IgD-negative memory B cell (primary cell): ENCODE data around the gene LRRC1. TPM values are rescaled to one million over a fixed set of nuclear protein-coding genes. Genes with fewer than 3 reads are reported as not detected.
A peak's percentile ranks its signal among the peaks of the same experiment; 100 is the strongest.

Experiments
- H3K27ac Mint-ChIP-seq, 3 donors: one replicate each; pipeline ENCODE4 v1.8.0; 2020 to 2022; ENCODE audit warnings: mild to moderate bottlenecking in 3 of 3, mixed read lengths in 3 of 3, moderate library complexity in 1 of 3
- H3K27me3 Mint-ChIP-seq: one replicate; pipeline ENCODE4 v1.8.0; 2021; ENCODE audit warnings: mixed read lengths
- H3K36me3 Mint-ChIP-seq: one replicate; pipeline ENCODE4 v1.8.0; 2020; ENCODE audit warnings: mild to moderate bottlenecking, mixed read lengths
- H3K4me1 Mint-ChIP-seq, 3 donors: one replicate each; pipeline ENCODE4 v1.8.0; 2020 to 2022; ENCODE audit warnings: mixed read lengths in 3 of 3, mild to moderate bottlenecking in 1 of 3
- H3K4me3 Mint-ChIP-seq, 4 donors: one replicate each; pipeline ENCODE4 v1.8.0; 2020 to 2022; ENCODE audit warnings: mild to moderate bottlenecking in 4 of 4, mixed read lengths in 4 of 4, moderate library complexity in 3 of 4
- H3K9me3 Mint-ChIP-seq, 3 donors: one replicate each; pipeline ENCODE4 v1.8.0; 2020 to 2021; ENCODE audit warnings: mixed read lengths in 3 of 3, mild to moderate bottlenecking in 1 of 3
- polyA plus RNA-seq: library from polyadenylated mRNA; unstranded; fragments of 300-500 nt; fragmentation: Illumina TruSeq; gene quantifications from one replicate; pipeline ENCODE4 v1.2.3, GENCODE V29; 2021

The LRRC1 gene
- polyA plus RNA-seq, 1 donor from 2014 or later, result 5.0 TPM

DNA sequence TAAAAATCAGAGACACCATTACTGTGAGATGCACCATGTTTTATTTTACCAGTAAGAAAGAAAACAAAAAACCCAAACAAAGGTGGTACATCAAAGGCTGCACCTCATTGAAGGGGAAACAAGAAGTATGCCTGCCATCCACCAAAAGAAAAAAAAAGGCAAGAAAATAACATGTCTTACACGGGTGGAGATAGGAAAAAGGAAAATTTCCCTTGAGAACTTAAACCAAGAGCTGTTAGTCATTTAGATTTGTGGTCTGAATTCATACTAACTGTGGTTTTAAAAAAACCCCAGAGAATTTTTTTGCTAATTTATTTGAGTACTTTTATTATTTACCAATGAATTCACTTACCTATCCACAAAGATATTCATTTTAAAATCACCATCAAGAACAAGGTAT is 144.0 kb downstream of the LRRC1 start:
- Mint-ChIP-seq H3K4me3 (no peak overlapping the region), H3K4me1 (peaks cover 0 to 2% (median 0%) of the 10 kb centered on the region in 3 donors), H3K27ac (no peak overlapping the region), H3K9me3 (no peaks in the 10 kb centered on the region), H3K36me3 (no peaks in the 10 kb centered on the region), H3K27me3 (peaks cover 7% of the 10 kb centered on the region)

DNA sequence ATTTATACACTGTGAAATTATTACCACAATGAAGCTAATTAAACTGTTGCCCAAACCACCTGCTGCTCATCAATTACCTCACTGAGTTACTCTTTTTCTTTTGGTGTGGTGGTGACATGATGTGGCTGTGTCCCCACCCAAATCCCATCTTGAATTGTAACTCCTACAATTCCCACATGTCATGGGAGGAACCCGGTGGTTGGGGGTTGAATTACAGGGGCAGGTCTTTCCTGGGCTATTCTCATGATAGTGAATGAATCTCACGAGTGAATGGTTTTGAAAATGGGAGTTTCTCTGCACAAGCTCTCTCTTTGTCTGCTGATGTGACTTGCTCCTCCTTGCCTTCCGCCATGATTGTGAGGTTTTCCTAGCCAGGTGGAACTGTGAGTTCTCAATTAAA is 145.0 kb downstream of the LRRC1 start:
- peaks cover 7% of the 10 kb centered on the region for H3K27me3 Mint-ChIP-seq
- no peaks in the 10 kb centered on the region for H3K9me3 Mint-ChIP-seq
- peaks cover 0 to 2% (median 0%) of the 10 kb centered on the region in 3 donors for H3K4me1 Mint-ChIP-seq
- no peak overlapping the region for H3K4me3 Mint-ChIP-seq
- no peak overlapping the region for H3K27ac Mint-ChIP-seq
- no peaks in the 10 kb centered on the region for H3K36me3 Mint-ChIP-seq

DNA sequence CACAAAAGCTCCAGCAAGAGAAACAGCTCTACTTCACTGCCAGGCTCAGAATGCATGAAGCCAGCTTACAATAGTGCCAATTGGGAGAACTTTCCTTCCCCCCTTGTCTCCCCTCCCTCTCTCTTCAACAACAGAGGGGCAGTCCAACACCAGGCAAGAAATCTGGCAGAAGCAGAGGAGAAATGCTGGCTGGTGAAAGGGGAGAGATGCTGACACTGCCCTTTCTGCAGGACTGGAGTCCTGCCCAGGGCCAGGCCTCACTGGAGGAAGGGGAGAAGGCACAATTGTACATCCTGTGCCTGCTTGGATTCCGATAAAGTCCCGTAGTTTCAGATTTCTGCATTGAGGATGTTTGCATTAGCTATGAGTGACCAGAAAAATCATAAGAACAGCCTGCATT is 148.6 kb downstream of the LRRC1 start:
- Mint-ChIP-seq H3K4me1 (no peaks in the 10 kb centered on the region), H3K9me3 (peaks cover 0 to 4% (median 3%) of the 10 kb centered on the region in 3 donors), H3K27ac (no peak overlapping the region), H3K36me3 (no peaks in the 10 kb centered on the region), H3K4me3 (no peak overlapping the region), H3K27me3 (peaks cover 13% of the 10 kb centered on the region)

DNA sequence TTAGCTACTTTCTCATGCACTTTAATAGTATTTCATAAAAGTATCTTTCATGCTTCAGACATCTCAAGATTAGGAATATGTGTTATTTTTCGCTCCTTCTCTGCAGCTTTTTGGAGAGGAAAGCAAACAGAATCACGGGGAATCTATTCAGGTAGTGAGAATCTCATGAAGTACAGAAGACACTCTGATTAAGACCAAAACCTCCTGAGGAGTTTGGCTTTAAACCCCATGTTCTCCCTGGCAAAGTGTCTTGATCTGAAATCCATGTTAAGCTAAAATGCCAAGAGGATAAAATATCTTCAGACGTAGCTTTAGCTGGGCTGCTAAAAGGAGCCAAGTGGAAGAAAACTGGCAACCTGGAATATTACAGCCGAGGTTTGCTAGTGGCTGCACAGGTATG is 149.3 kb downstream of the LRRC1 start:
- H3K4me1 Mint-ChIP-seq, result no peaks in the 10 kb centered on the region

DNA sequence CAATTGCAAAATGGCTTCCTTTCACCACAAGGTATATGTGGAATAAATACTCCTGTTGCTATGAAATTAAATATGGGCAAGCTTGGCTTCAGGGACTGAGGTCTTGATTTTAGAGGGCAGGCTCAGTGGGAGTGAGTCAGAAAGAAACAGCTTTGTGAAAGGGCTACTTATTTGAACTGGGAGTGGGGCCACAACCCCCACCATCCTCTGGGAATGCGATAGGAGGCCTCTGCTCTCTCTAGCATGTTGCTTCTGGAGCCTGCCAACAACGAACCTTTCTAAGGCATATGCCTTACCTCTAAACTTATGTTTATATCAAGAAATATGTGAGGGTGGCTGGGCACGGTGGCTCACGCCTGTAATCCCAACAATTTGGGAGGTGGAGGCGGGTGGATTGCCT is 149.7 kb downstream of the LRRC1 start:
- peaks cover 13% of the 10 kb centered on the region for H3K27me3 Mint-ChIP-seq
- H3K4me3 Mint-ChIP-seq, result no peak overlapping the region
- no peak overlapping the region for H3K27ac Mint-ChIP-seq
- no peaks in the 10 kb centered on the region for H3K4me1 Mint-ChIP-seq
- no peaks in the 10 kb centered on the region for H3K36me3 Mint-ChIP-seq
- H3K9me3 Mint-ChIP-seq, result peaks cover 2 to 6% (median 4%) of the 10 kb centered on the region in 3 donors

More for the DNA sequence above, 149.3 kb downstream of the LRRC1 start:
- Mint-ChIP-seq H3K4me3 (no peak overlapping the region), H3K27ac (no peak overlapping the region), H3K27me3 (peaks cover 13% of the 10 kb centered on the region), H3K36me3 (no peaks in the 10 kb centered on the region), H3K9me3 (peaks cover 2 to 6% (median 4%) of the 10 kb centered on the region in 3 donors)

DNA sequence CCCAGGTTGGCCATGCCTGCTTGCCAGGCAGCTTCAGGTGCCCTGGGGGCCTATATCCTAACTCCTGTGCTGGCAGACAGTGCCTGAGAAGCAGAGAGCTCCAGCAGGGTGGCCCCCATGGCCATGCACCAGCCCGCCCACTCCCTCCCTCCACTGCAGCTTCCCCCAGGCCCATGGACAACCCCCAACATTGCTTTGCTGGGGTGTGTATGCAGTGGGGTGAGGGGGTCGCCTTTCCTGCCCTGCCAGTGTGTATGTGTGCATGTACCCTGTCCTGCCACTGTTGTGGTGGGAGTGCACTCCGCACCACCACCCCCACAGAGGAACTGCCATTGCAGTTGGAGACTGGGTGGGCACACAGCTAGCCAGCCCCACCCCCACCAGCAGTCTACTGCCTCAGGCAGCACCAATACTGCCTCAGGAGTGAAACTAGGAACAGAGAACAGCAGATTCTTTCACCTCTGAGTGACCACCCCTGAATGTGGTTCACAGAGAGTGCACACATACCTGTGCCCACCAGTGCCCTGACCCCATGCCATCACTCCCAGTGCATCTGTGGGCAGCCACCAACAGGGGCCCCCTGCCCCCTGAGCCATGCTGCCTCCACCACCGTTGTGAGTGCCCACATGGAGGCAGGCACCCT is 151.1 kb downstream of the LRRC1 start:
- peaks cover 2 to 9% (median 6%) of the 10 kb centered on the region in 3 donors for H3K9me3 Mint-ChIP-seq
- no peak overlapping the region for H3K4me3 Mint-ChIP-seq
- no peaks in the 10 kb centered on the region for H3K4me1 Mint-ChIP-seq
- peaks cover 13% of the 10 kb centered on the region for H3K27me3 Mint-ChIP-seq
- H3K36me3 Mint-ChIP-seq, result no peaks in the 10 kb centered on the region
- no peak overlapping the region for H3K27ac Mint-ChIP-seq

DNA sequence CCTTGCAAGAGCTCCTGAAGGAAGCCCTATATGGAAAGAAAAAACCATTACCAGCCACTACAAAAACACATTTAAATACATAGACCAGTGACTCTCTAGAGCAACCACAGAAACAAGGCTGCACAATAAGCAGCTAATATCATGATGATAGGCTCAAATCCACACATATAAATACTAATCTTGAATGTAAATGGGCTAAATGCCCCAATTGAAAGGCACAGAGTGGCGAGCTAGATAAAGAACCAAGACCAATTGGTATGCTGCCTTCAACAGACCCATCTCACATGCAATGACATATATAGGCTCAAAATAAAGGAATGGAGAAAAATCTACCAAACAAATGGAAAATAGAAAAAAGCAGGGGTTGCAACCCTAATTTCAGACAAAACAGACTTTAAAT is 153.0 kb downstream of the LRRC1 start:
- H3K9me3 Mint-ChIP-seq, result peaks cover 5 to 11% (median 6%) of the 10 kb centered on the region in 3 donors
- H3K36me3 Mint-ChIP-seq, result no peaks in the 10 kb centered on the region
- H3K4me3 Mint-ChIP-seq, result no peak overlapping the region
- H3K27me3 Mint-ChIP-seq, result peaks cover 11% of the 10 kb centered on the region
- no peaks in the 10 kb centered on the region for H3K4me1 Mint-ChIP-seq
- no peak overlapping the region for H3K27ac Mint-ChIP-seq

DNA sequence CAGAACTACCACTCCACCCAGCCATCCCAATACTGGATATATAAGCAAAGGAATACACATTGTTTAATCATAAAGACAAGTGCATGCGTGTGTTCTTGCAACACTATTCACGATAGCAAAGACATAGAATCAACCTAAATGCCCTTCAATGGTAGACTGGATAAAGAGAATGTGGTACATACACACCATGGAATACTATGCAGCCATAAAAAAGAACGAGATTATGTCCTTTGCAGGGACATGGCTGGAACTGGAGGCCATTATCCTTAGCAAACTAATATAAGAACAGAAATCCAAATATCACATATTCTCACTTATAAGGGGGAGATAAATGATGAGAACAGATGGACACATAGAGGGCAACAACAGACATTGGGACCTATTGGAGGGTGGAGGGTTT is 156.6 kb downstream of the LRRC1 start:
- peaks cover 5 to 11% (median 6%) of the 10 kb centered on the region in 3 donors for H3K9me3 Mint-ChIP-seq
- H3K36me3 Mint-ChIP-seq, result no peaks in the 10 kb centered on the region
- H3K4me3 Mint-ChIP-seq, result no peak overlapping the region
- H3K4me1 Mint-ChIP-seq, result no peaks in the 10 kb centered on the region
- H3K27ac Mint-ChIP-seq, result no peak overlapping the region
- peaks cover 5% of the 10 kb centered on the region for H3K27me3 Mint-ChIP-seq

DNA sequence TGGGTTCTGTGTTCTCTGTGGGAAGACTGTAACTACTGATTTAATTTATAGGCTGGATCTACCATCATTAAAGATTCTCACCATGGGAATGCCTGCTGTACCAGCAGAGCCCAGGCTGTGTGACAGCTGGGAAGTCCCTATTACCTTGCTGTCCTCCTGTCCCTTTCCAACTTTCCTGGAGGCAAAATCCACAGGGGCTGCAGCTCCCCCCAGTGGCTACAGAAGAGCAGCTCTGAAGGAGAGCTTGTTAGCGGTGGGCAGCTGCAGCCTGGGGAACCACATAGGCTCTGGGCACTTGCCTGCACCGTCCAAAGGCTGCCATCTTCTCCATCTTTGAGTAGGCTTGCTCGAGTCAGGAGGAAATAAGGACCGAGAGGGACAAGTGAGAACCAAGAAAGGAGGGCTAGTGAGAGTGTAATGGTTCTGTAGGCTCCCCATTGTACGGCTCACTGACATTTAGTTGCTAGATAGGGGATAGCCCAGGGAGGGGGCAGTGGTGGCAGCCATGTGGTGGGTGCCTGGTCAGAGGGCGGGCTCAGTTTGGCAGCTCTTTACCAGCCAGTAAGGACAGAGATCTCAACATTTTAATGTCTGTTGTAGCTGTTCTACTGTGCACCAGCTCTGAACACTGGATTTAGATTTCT is 161.4 kb downstream of the LRRC1 start:
- Mint-ChIP-seq H3K27ac (no peak overlapping the region), H3K27me3 (no peaks in the 10 kb centered on the region), H3K9me3 (peaks cover 0 to 3% (median 0%) of the 10 kb centered on the region in 3 donors), H3K4me3 (peak overlapping the region in 1 of 4 donors; percentile 14), H3K36me3 (peaks cover 1% of the 10 kb centered on the region), H3K4me1 (no peaks in the 10 kb centered on the region)

DNA sequence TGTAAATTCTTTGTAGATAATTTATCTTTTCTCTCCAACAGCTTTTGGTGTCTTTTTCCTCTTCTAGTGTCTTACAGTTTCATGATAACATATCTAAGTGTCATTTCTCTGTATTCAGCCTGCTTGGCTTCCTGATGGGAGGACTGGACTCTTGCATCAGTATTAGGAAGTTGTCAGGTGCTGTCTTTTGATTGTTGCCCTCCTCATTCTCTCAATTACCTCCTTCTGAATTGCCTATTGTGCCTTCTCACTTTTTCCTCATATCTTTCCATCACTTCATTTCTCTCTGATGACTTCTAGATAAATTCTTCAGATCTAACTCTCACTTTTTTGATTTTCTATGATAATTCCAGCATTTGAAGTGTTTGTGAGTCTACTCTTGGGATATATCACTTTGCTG is 162.0 kb downstream of the LRRC1 start:
- H3K9me3 Mint-ChIP-seq, result peaks cover 0 to 3% (median 0%) of the 10 kb centered on the region in 3 donors
- peaks cover 1% of the 10 kb centered on the region for H3K36me3 Mint-ChIP-seq
- H3K4me3 Mint-ChIP-seq, result no peak overlapping the region
- no peaks in the 10 kb centered on the region for H3K27me3 Mint-ChIP-seq
- H3K27ac Mint-ChIP-seq, result no peak overlapping the region
- no peaks in the 10 kb centered on the region for H3K4me1 Mint-ChIP-seq

DNA sequence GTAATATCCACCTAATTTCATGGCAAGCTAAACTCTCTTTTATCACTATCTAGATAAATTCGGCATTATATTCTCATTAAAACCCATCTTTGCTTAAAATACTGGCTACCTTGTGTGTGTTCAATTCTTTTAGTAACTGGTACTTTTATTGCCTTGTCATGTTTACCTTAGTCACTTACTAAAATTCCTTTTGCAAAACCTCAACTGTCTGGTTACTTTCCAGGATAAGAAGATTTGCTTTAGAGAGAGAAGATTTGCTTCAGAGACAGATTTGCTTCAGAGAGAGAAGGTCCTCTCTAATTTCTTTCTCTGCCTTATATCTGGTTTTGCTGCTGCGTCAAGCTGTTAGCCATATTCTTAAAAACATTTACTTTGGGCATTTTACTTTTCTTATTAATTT is 164.9 kb downstream of the LRRC1 start:
- H3K9me3 Mint-ChIP-seq, result no peaks in the 10 kb centered on the region

DNA sequence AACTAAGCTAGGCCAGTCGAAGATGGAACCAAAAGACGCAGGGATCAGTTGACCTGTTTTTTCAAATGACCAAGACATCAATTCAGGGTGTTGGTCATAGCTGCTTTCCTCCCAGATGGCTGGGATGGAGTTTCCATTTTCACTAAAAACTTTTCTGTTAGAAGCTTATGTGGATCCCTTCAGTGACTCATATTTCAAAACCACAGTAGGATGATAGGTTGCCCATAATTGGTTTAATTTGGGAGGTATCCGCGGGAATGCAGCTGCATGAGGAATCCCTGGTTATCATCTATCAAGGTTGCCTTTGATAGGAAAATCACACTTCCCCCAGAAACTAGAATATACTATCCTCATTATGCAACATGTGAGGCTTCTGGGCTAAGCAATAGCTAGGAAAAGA is 165.5 kb downstream of the LRRC1 start:
- peaks cover 0 to 4% (median 0%) of the 10 kb centered on the region in 3 donors for H3K9me3 Mint-ChIP-seq
- H3K4me1 Mint-ChIP-seq, result peaks cover 0 to 1% (median 0%) of the 10 kb centered on the region in 3 donors
- no peaks in the 10 kb centered on the region for H3K27me3 Mint-ChIP-seq

More for the DNA sequence above, 164.9 kb downstream of the LRRC1 start:
- Mint-ChIP-seq H3K4me3 (no peak overlapping the region), H3K27ac (no peak overlapping the region), H3K36me3 (peaks cover 1% of the 10 kb centered on the region), H3K27me3 (no peaks in the 10 kb centered on the region), H3K4me1 (no peaks in the 10 kb centered on the region)

DNA sequence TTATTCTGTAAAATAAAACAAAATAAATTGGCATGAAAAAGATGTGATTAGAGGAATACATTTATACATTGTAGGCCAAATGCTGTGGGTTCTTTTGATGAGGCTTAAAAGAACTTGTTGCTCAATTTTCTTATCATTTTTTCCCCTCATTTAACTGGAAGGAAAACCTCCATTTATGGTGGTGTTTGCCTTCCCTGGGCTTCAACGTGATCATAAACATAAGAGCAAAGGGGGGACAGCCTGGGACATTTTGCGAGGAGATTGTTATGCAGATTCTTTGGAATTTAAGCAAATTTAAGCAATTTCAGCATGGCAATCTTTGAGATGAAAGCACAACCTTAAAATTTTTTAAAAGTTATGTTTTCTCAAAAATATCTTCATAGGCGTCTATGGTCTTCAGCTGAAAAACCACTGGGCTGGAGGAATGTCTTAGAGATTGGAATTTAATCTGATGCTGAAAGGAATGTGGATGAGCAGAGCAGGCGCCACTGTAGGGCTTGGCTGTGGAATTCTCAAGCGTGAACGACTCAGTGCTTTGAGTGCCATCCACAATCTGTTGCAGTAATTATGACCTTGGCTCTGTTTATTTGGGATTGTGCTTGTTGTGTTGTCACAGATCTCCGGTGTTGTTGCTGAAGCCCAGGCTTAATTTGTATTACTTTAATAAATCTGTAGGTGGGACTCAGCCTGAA is 167.0 kb downstream of the LRRC1 start:
- H3K9me3 Mint-ChIP-seq, result peaks cover 2 to 7% (median 2%) of the 10 kb centered on the region in 3 donors
- peaks cover 0 to 1% (median 0%) of the 10 kb centered on the region in 3 donors for H3K4me1 Mint-ChIP-seq
- H3K27me3 Mint-ChIP-seq, result no peaks in the 10 kb centered on the region
- H3K4me3 Mint-ChIP-seq, result no peak overlapping the region
- no peak overlapping the region for H3K27ac Mint-ChIP-seq
- peaks cover 1% of the 10 kb centered on the region for H3K36me3 Mint-ChIP-seq

More for the DNA sequence above, 165.5 kb downstream of the LRRC1 start:
- H3K4me3 Mint-ChIP-seq, result no peak overlapping the region
- H3K36me3 Mint-ChIP-seq, result peaks cover 1% of the 10 kb centered on the region
- H3K27ac Mint-ChIP-seq, result no peak overlapping the region

DNA sequence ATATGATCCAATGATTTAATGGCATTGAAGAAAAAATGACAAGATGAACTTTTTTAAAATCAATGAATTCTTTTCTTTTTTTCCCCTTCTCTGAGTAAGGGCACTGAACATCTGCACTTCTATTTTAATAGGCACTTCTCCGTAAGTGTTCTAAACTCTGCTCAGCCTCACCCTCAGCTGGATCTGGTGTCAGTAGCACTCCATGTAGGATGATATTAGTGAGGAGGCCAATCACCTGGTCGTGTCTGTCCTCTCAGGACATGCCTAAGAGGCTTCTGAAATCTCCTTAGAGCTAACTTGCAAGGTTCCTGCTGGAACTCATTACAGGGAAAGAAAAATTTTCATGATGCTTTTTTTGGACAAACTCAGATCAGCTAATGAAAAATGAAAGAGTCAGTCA is 167.8 kb downstream of the LRRC1 start:
- peaks cover 2 to 7% (median 2%) of the 10 kb centered on the region in 3 donors for H3K9me3 Mint-ChIP-seq
- peaks cover 0 to 1% (median 0%) of the 10 kb centered on the region in 3 donors for H3K4me1 Mint-ChIP-seq
- no peak overlapping the region for H3K4me3 Mint-ChIP-seq
- H3K27ac Mint-ChIP-seq, result no peak overlapping the region
- H3K36me3 Mint-ChIP-seq, result no peaks in the 10 kb centered on the region
- no peaks in the 10 kb centered on the region for H3K27me3 Mint-ChIP-seq

DNA sequence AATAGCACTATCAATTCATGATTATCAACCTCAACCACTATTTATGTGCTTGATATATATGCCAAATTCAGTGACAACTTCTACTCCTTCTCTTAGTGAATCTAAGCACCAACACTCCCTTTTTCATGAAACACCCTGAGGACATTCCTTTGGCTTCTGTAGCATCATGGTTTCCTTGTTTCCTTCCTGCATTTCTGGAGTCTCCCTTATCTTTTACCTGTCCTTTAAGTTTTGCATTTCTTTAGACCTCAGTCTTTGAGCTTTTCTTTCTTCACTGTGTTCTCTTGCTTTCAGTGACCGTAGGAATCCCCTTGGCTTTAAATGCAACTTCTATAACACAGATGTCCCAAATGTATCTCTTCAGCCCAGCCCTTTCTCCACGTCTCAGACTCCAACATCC is 172.6 kb downstream of the LRRC1 start:
- Mint-ChIP-seq H3K27me3 (peaks cover 5% of the 10 kb centered on the region), H3K4me1 (peaks cover 0 to 1% (median 0%) of the 10 kb centered on the region in 3 donors), H3K36me3 (no peaks in the 10 kb centered on the region), H3K4me3 (no peak overlapping the region), H3K27ac (no peak overlapping the region), H3K9me3 (peaks cover 2 to 7% (median 2%) of the 10 kb centered on the region in 3 donors)
